OCI-LY1 (cell line): Measurements from ENCODE around the gene HSBP1L1.

Experiments
- CTCF ChIP-seq: fragments of 200-600 bp; sonication (generic), shearing (Covaris generic); IDR thresholded peaks from 2 replicates; pipeline ENCODE4 v1.5.1; 2017; ENCODE audit warnings: mild to moderate bottlenecking, antibody characterized with exemption, low read length, moderate library complexity, mixed read lengths
- EZH2 ChIP-seq: fragments of 200-600 bp; sonication (generic), shearing (Covaris generic); IDR thresholded peaks from 2 replicates; pipeline ENCODE4 v1.8.0; 2017; ENCODE audit warnings: borderline replicate concordance, mixed run types, mild to moderate bottlenecking, antibody characterized with exemption, low read length, moderate library complexity, mixed read lengths

- TF ChIP-seq CTCF (no peak), EZH2 (no peak)
These were observed 28.5 kb upstream of the HSBP1L1 start for GRCh38 chr18:79935925-79936324.
